ENCODE data around the gene DDIT3. TPM values are rescaled to one million over a fixed set of nuclear protein-coding genes. Genes with fewer than 3 reads are reported as not detected.

Gene DDIT3
- total RNA-seq, 1 experiment from 2014 or later: 27.4 TPM

GRCh38 chr12:57513266-57513665, 7.0 kb downstream of the DDIT3 start:
- DNase-seq: no peak
- Histone ChIP-seq H3K9me2 (replicated peaks; ENCODE audit: low read length) (no peaks in the 10 kb centered on the region), H3K9me3 (ENCODE audit: low read length) (no peaks in the 10 kb centered on the region), H3K36me3 (ENCODE audit: low read depth, low read length) (peaks cover 63% of the 10 kb centered on the region), H3F3A (ENCODE audit: low read length, unreplicated experiment) (no peaks in the 10 kb centered on the region), H3K79me2 (ENCODE audit: low read length) (peaks cover 15% of the 10 kb centered on the region), H4K20me1 (ENCODE audit: low read length) (peaks cover 10% of the 10 kb centered on the region; the same call in 1 of the 2 replicates), H3K4me1 (ENCODE audit: insufficient read depth, low read length) (peaks cover 7% of the 10 kb centered on the region; the same call in 1 of the 2 replicates), H2AFZ (ENCODE audit: low read length) (no peak overlapping the region), H3K27ac (ENCODE audit: low read length) (no peak overlapping the region), H3K9ac (ENCODE audit: low read length) (no peak overlapping the region), H3K4me3 (ENCODE audit: low read length) (no peak overlapping the region), H3K4me2 (ENCODE audit: low read length) (no peak overlapping the region), H3K27me3 (ENCODE audit: low read length) (no peaks in the 10 kb centered on the region)
- ATAC-seq: no peak
- BruUV-seq (replicated peaks): no TSS peak
- no peak for TF ChIP-seq EZH2 (IDR thresholded peaks at IDR 0.05; ENCODE audit: low read length, unreplicated experiment)
- no peak for TF ChIP-seq CTCF (conservative IDR thresholded peaks at IDR 0.05; ENCODE audit: low read depth, low read length)
- TF ChIP-seq EZH2phosphoT487 (IDR thresholded peaks at IDR 0.05; ENCODE audit: borderline replicate concordance, low read length): no peak
- CTCF ChIA-PET: no interaction called here
- intact Hi-C loops (cut with micrococcal nuclease): no loop called here
- POLR2A ChIA-PET (ENCODE audit: unreplicated experiment): no interaction called here

- POLR2A ChIA-PET (ENCODE audit: unreplicated experiment): interaction anchor here (0.7 kb wide), 1 partner anchor 35 kb away, joined by 4 read pairs; no protein-coding TSS in a partner anchor
Measured at GRCh38 chr12:57512665-57513064, 7.6 kb downstream of the DDIT3 start.

More at GRCh38 chr12:57512665-57513064, 7.6 kb downstream of the DDIT3 start:
- Histone ChIP-seq H3K27me3 (ENCODE audit: low read length) (no peaks in the 10 kb centered on the region), H3K9ac (ENCODE audit: low read length) (no peak overlapping the region), H3K79me2 (ENCODE audit: low read length) (peaks cover 9% of the 10 kb centered on the region; the same call in 1 of the 2 replicates), H4K20me1 (ENCODE audit: low read length) (0 out of 2 replicates have a peak, but pooled peaks cover 5% of the 10 kb centered on the region), H3K9me2 (replicated peaks; ENCODE audit: low read length) (no peaks in the 10 kb centered on the region), H3K4me1 (ENCODE audit: insufficient read depth, low read length) (peaks cover 7% of the 10 kb centered on the region; the same call in 1 of the 2 replicates), H3F3A (ENCODE audit: low read length, unreplicated experiment) (no peaks in the 10 kb centered on the region), H3K4me2 (ENCODE audit: low read length) (no peak overlapping the region), H3K9me3 (ENCODE audit: low read length) (no peaks in the 10 kb centered on the region), H3K4me3 (ENCODE audit: low read length) (no peak overlapping the region), H3K36me3 (ENCODE audit: low read depth, low read length) (peaks cover 62% of the 10 kb centered on the region), H2AFZ (ENCODE audit: low read length) (no peak overlapping the region), H3K27ac (ENCODE audit: low read length) (no peak overlapping the region)
- no peak for DNase-seq
- TF ChIP-seq EZH2phosphoT487 (IDR thresholded peaks at IDR 0.05; ENCODE audit: borderline replicate concordance, low read length) (no peak), CTCF (conservative IDR thresholded peaks at IDR 0.05; ENCODE audit: low read depth, low read length) (no peak), EZH2 (IDR thresholded peaks at IDR 0.05; ENCODE audit: low read length, unreplicated experiment) (no peak)
- intact Hi-C loops (cut with micrococcal nuclease): no loop called here
- CTCF ChIA-PET: no interaction called here
- no TSS peak for BruUV-seq (replicated peaks)
- no peak for ATAC-seq

Data from PC-3 (cell line).